Measurements from ENCODE around the gene LGALS3BP.

DNA sequence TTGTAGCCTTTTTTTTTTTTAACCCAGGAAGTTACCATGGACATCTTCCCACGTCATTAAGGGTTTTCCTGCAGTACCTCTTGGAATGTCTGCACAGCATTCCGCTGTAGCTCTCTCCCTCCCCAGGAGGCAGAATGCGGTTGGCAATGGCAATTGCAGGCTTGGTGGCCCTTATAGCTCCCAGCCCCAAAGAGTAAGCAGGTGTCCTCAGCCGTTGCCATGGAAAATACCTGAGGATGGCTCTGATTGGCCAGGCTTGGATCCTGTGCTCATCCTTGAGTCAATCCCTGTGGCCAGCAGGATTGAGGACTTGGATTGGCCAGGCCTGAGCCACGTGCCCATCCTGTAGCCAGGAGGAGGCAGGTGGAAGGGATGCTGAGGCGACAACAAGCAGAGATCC lies 39.0 kb downstream of the LGALS3BP start:
- TF ChIP-seq, protein P1, sequence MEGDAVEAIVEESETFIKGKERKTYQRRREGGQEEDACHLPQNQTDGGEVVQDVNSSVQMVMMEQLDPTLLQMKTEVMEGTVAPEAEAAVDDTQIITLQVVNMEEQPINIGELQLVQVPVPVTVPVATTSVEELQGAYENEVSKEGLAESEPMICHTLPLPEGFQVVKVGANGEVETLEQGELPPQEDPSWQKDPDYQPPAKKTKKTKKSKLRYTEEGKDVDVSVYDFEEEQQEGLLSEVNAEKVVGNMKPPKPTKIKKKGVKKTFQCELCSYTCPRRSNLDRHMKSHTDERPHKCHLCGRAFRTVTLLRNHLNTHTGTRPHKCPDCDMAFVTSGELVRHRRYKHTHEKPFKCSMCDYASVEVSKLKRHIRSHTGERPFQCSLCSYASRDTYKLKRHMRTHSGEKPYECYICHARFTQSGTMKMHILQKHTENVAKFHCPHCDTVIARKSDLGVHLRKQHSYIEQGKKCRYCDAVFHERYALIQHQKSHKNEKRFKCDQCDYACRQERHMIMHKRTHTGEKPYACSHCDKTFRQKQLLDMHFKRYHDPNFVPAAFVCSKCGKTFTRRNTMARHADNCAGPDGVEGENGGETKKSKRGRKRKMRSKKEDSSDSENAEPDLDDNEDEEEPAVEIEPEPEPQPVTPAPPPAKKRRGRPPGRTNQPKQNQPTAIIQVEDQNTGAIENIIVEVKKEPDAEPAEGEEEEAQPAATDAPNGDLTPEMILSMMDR (CRISPR knock-in tag; IDR thresholded peaks at IDR 0.05) = no peak
- TF ChIP-seq RBAK (CRISPR knock-in tag; IDR thresholded peaks at IDR 0.05) (no peak), ZNF24 (IDR thresholded peaks at IDR 0.05) (no peak), KDM2A (CRISPR knock-in tag; IDR thresholded peaks at IDR 0.05; ENCODE audit: borderline replicate concordance, low read depth) (no peak), EZH2 (conservative IDR thresholded peaks at IDR 0.05; ENCODE audit: low read depth, low read length) (no peak)
- TF ChIP-seq, protein P2, sequence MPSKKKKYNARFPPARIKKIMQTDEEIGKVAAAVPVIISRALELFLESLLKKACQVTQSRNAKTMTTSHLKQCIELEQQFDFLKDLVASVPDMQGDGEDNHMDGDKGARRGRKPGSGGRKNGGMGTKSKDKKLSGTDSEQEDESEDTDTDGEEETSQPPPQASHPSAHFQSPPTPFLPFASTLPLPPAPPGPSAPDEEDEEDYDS (CRISPR knock-in tag; IDR thresholded peaks at IDR 0.05) = no peak

All from HepG2 (cell line).